GM21390 (cell line): ENCODE results near the gene USP7.
"Not testable (repeated sequence)": the region's sequence is repeated elsewhere in the genome, so short reads cannot be mapped to it uniquely, and the experiment has no call there.

ENCODE experiments used
- ATAC-seq: cut with Tn5 transposase; IDR thresholded peaks from one replicate; pipeline ENCODE4 v1.9.1; 2021; ENCODE audit not compliant: unreplicated experiment

USP7 gene

DNA sequence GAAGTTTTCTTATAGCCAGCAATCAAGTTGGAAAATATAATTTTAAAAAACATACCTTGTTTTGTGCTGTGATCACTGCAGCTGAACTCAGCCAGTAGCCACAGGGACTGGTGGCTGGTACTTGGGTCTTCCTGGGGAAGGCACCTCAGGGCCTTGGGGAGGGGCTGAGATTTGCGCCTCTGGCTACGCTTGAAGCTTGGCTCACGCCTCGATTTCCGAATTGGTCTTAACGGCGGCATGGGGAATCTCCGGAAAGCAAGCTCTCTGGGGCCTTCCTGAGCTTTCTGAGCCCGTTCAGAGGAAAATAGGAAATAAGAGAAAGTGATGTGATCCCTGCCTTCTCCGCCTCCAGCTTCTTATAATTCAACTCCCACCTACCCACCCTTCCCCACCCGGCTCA is 11.3 kb upstream of the USP7 start:
- no peak for ATAC-seq

DNA sequence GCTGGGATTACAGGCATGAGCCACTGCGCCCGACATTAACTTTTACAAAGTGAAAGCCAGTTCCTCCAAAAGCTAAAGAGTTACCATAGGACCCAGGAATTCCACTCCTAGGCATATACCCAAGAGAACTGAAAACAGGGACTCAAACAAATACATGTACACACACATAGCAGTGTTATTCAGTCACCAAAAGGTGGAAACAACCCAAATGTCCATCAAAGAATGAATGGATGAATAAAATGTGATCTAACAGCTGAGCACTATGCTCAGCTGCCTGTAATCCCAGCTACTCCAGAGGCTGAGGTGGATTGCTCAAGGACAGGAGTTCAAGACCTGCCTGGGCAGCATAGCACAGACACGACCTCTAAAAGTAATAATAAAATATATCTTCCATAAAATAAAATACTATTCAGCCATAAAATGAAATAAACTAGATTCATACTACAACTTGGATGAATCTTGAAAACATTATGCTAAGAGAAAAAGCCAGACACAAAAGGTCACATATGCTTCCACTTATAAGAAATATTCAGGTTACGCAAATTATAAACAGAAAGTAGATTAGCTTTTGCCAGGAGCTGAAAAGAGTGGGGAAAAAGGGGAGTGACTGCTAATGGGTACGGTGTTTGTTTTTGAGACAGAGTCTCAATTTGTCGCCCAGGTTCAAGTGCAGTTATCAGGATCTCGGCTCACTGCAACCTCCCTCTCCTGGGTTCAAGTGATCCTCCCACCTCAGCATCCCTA is 9.3 kb upstream of the USP7 start:
- ATAC-seq = no peak

DNA sequence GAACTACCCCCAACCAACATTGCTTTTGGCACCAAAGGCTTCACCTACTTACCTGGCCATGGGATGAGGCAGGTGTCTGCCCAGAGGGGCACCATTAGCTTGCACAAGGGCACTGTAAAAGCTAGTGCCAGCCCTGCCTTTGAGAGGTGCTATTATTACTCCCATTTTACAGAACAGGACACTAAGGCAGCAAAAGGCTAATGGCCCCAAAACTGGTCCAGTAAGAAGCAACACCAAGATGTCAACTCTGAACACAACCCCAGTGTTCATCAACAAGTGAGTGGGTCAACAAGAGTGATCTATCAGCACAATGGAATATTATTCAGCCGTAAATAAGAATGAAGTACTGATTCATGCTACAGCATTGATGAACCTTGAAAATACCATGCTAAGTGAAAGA is 7.7 kb upstream of the USP7 start:
- ATAC-seq = no peak

DNA sequence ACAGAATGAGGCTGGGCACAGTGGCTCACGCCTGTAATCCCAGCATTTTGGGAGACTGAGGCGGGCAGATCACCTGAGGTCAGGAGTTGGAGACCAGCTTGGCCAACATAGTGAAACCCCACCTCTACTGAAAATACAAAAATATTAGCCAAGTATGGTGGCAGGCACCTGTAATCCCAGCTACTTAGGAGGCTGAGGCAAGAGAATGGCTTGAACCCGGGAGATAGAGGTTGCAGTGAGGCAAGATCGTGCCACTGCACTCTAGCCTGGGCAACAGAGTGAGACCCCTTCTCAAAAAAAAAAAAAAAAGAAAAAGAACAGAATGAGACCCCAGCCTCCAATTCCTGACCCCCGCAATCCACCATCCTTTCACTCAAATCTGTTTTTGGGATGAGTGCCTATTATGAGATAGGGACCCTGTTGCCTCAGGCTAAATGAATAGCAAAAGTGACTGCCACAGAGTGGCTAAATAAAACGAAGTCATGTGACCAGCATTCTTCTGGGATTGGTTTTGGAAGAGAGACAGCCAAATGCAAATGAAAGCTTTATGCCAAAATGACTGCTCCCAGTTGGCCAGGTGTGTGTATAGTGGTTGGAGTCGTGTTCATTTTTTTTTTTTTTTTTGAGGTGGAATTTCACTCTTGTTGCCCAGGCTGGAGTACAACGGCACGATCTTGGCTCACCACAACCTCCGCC is 5.6 kb upstream of the USP7 start:
- not testable (repeated sequence) for ATAC-seq

DNA sequence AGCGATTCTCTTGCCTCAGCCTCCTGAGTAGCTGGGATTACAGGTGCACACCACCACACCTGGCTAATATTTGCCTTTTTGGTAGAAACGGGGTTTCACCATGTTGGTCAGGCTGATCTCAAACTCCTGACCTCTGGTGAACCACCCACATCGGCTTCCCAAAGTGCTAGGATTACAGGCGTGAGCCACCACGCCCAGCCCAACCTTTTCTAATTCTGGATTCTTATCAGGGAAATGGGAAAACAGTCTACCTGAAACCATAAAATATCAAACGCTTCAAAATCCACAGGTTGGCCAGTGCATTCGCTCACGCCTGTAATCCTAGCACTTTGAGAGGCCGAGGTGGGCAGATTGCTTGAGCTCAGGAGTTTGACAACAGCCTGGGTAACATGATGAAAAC is 4.3 kb upstream of the USP7 start:
- ATAC-seq = not testable (repeated sequence)

DNA sequence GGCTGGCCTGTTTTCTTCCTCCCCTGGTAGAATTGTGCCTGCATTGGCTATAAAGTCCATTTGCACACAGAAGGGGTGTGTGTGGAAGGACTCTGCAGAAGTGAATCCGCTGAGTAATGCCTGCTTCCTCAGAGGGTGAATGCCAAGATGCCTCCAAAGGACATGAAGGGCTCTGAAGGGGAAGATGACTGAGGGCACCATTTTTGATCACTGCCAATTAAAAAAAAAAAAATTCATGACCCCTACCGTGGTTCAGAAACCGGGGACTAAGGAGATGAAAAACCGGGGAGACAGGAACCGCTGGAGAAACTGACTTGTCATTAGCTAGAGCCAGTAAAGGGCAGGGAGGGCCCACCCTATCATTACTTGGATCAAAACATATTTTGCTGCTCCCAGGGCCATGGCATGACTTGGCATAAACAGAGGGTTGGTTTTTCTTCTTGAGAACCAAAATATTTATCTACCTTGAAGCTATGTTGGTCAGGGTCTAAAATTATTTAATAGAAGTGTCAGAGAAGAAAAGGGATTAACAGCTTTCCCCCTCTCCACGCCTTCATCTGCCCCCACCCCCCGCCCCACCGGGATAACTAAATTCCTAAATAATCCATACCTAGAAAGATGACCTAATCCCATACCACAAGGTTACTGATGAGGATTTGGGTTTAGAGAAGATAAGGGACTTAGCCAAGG is 3.6 kb upstream of the USP7 start:
- no peak for ATAC-seq

DNA sequence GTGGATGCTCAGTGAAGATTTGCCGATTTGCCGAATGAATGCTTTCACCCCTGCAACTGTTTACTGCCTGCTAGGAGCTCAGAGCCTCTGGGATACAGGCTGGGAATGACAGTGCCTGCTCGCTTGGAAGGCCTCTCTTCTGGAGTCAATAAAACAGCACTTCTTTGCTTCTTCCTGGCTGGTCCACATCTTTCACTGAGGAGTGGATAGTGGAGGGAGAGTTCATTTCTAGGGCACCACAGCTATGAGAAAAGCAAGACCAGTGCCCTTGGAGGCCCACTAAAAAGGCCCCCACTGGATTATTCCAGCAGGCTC is 3.1 kb upstream of the USP7 start:
- ATAC-seq = no peak

DNA sequence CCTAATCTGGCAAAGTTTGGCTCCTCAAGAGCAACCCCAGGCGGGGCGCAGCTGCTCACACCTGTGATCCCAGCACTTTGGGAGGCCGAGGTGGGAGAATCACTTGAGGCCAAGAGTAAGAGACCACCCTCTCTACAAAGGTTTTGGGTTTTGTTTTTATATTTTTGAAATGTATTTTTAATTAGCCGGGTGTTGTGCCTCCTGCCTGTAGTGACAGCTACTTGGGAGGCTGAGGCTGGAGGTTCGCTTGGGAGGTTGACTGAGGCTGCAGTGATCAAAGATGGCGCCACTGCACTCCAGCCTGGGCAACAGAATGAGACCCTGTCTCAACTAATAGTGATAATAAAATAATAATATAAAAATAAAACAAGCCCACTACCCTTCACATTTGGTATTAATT is 756 bp upstream of the USP7 start:
- no peak for ATAC-seq

DNA sequence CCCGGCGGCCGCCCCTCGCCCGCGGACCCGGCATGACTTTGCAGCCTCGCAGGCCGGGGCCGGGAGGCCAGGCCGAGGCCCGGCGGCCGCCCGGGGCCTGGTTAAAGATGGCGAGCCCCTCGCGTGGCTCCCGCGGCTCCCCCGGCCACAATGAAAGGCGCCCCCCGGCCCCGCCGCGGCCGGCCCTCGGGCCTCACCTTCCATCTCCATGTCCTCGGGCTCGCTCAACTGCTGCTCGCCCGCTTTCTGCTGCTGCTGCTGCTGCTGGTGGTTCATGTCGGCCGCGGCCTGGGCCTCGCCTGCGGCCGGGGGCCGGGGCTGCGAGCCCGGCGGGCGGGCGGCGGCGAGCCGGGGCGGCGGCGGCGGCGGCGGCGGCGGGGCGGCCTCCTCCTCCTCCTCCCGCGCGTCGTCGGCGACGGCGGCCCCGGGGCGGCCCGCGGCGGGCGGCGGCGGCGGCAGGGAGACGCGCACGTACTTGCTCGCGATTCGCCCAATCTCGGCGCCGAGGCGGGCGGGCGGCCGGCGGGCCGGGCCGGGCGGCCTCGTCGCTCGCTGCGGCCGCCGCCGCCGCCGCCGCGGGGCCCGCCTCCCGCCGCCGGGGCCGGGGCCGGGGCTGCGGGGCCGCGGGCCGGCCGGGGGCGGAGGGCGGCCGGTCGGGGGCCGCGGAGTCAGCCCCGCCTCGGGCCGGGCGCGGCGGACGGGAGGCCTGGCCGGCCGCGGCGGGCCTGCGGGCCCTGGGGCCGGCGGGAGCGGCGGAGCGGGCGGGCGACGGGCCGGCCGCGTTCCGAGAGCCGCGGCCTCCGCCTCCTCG is 491 bp downstream of the USP7 start:
- peak; percentile 1 for ATAC-seq

DNA sequence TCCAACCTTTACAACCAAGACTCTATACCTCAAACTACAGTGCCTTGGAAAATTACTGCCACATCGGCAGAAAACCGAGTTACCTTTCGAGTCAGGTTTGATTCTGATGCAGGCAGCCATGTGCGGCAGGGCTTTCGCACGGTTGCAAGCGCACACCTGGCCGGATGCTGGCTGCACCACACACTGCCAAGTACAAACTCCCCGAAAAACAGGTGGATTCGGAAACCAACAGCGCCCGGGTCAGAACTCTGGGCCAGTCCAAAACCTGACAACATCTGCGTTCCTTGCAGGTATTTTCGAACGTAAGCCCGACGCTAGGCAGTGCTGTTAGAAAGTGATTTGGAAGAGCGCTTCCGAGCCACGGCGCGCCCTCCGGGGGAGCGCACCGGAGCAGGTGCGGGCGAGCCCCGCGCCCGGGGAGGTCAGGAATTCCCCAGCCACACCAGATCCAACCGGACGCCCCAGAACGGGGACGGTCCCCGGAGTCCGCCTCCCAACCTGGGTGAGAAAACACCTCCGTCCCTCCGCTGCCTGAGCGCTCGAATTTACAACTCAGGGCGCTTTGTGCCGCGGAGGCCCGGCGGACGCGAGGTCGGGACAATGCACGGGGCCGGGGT is 1.2 kb downstream of the USP7 start:
- peak; percentile 25 for ATAC-seq

DNA sequence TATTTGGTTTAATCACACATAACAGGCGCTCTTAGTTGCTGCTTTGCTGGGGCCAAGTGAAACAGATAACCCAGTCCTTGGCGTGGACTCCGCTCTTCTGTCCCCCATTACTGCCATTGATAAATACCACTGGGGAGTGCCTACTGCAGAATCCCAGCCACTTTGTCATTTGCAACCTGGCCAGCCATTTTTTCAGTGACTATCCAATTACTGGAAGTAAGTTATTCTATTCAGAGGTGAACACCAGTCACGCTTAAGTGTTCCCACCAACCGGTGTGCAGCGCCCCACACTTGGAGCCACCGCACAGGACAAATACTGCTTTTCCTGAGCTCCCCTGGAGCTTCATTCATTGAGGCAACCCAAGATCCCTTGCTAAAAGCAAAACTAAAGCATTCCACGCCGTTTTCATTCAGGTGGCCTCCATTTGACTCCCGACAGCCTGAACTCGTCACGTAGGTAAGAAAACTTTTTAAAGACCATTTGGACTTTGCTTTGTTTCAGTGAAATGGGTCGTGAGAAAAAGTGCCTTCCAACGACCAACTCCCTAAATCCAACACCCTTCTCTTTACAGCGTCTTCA is 1.8 kb downstream of the USP7 start:
- ATAC-seq = no peak

DNA sequence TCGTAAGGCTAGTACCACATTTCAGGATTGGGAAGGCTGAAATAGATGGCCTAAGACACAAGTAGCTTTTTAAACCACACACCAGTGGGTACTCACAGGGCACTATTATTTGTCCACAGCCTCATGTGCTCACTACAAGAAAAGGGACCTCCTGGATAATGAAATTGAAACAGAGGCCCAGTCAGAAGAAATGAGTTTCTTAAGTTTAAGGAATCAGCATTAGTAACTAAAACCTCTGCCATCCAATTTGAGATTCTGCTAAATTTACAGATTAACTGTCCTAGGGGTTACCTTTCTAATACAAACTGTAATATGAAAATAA is 3.0 kb downstream of the USP7 start:
- ATAC-seq = no peak

DNA sequence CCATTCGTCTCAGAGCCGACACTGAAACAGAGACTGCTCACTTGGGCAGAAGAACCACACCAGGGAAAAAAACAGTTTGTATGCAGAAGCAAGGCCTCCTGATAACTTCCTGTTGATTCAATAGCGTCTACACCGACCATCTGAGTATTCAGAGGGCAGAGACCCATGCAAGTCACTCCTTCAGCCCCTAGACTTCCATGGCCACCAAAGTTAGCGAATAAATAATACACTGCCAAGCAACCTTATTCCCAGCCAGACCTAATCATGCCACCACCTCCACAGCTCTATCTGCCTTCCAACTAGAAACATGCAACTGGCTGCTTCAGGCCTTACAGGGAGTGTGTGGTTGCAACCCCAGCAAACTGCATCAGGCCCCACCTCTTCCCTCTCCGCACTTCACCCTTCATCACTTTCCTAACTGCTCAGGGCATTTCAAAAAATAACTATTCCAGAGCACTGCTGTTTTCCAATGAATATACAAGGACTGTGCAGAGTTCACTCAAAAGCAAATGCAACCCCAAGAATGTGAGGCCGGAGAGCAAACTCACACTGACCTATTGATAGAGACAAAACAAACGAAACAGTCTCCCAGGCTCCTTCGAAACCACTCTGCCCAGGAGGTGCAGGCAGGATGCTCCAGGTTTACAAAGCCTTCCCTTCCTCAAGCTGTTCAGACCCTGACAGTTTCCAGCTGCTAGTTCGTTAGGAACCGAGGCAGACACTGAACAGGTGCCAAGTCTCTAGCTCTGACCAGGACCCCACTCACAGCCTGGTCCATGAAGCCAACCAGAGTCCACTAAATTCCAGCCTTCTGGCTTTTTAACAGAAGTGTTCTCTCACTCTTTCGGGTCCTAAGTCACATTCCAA is 3.6 kb downstream of the USP7 start:
- ATAC-seq = no peak

DNA sequence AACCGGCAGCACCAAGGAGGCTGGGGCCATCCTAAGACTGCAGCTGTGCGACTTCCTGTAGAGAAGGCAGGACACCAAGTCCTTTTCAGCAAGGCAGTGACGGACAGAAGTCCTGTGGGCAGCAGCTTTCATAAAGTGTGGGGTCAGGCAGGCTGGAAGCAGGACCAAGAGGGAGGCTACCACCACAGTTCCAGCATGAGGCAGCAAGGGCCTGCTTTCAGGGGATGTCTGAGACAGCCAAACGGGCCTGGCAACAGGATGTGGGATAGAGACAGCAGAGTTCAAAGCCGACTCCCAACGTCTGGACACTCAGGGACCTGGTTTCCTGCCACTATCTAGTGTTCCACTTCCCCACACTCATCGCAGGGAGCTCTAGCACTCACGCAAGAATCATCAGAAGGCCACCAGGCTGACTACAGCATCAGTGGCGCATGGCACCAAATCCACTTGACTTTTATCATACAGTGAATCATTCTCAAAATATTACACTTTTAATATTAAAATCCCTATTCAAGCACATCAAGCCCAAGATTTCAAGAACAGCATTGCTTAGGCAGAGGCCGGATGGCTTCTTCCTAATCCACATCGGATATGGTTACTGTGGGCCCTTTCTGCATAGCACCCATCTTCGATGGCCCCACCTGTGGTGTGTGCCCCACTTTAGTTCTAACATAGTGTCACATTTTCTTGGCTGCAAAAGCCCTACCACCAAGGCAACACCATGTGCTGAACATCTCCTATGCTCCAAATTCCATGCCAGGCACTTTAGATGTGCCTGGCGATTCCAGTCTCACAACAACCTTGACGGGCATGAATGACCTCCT is 5.2 kb downstream of the USP7 start:
- no peak for ATAC-seq

DNA sequence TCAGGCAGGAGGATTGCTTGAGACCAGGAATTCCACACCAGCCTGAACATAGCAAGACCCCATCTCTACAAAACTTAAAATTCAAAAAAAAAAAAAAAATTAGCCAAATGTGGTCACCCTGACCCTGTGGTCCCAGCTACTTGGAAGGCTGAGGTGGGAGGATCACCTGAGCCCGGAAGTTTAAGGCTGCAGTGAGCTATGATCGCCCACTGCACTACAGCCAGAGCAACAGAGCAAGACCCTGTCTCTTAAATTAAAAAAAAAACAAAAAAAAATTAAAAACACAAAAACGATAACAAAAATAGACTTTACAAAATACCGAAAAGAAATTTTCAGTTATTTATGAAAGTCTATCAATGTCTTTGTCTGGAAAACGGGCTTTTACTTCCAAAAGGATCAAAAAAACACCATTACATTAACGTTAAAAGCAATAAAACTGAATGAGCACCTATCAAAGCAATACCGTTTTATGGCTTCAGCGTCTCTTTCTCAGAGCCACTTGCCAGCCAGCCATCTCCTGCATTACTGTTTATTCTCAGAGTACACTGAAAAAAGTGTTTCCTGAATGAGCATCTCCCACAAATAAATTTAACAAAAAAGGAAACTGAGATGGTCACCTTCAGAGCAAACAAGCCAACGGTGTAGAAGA is 6.1 kb downstream of the USP7 start:
- ATAC-seq = no peak

DNA sequence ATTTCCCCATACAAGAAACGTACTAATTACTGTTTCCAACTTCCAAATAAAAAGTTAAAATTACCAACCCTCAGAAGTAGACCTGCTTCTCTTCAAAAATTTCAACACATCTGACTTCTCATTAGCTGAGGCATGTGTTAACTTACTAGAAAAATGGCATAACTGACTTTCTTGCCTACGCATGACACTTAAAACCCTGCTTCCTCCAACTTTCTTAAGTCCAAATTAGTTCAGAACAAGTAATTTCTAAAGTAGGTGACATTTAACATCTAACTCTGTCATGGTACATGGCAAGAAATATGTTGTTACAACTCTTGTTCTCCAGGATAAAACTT is 6.7 kb downstream of the USP7 start:
- ATAC-seq = no peak

DNA sequence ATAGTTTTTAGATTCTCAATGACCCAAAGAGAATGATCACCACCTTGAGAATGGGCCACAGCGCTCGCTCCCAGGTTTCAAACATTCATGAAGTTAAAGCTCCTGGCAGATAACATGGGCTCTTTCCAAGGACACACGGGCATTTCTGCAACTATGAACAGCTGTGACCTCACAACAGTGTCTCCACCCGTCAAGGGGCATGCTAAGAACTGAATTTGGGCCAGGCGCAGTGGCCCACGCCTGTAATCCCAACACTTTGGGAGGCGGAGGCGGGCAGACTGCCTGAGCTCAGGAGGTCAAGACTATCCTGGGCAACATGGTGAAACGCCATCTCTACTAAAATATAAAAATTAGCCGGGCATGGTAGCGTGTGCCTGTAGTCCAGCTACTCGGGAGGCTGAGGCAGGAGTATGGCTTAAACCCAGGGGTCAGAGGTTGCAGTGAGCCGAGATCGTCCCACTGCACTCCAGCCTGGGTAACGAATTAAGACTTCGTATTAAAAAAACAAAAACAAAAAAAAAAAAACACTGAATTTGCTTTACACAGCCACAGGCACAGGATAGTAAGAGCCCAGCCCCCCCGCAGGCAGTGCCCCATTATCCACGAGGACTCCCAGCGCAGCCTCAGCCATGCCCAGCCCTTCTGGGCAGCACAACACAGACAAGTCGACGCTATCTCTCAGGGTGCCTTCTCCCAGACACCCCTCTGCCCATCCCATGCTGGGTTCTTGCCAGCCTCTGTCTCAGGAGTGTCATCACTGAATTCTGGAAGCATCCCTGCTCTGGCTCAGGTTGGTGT is 7.2 kb downstream of the USP7 start:
- no peak for ATAC-seq

DNA sequence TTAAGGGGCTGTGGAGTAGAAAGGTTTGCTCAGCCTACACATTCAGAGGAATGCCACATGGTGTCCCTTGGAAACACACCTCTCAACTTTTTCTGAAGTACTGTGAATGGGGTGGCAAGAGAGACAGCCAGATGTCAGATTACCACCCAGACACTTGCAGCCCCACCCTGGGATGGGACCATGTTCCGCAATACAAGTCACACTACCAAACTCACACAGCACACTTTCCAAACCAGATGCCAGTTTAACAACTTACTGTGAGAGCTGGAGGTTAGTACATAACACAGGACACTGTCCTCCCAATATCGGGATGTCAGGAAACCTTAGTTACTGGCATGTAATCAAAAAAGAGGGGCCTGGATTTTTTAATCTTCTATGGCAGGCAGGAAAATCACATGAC is 7.9 kb downstream of the USP7 start:
- no peak for ATAC-seq
